GM18909 (cell line): ENCODE data around the gene MED14.

ENCODE experiments used
- ATAC-seq: cut with Tn5 transposase; IDR thresholded peaks from one replicate; pipeline ENCODE4 v1.9.1; 2021; ENCODE audit warnings: mild to moderate bottlenecking; ENCODE audit not compliant: unreplicated experiment, poor library complexity

The MED14 gene

GRCh38 chrX:40617566-40617965 is 117.8 kb downstream of the MED14 start:
- ATAC-seq = no peak

DNA sequence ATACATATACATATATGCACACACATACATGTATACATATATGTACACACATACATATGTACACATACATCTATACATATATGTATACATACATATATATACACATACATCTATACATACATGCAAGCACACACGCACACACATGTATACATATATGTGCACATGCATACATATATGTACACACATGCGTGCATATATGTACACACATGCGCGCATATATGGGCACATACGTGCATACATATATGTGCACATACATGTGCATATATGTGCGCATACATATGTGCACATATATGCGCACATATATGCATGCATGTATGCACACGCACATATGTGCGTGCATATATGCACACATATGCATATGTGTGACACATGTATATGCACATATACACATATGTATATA is 119.4 kb downstream of the MED14 start:
- ATAC-seq = no peak

DNA sequence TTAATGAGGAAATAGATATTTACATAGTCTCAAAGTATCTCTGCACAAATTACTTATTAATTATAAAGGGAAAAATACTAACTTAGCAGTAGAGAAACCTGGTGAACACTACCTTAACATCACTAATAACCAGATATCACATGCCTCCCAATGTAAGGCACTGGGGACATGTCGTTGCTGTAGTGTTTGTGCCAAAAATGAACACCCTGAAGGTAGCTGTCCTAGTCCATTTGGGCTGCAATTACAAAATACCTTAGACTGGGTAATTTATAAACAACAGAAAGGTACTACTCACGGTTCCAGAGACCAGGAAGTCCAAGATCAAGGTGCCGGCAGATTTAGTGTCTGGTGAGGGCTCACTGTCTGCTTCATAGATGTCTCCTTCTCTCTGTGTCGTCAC is 122.8 kb downstream of the MED14 start:
- ATAC-seq = no peak

DNA sequence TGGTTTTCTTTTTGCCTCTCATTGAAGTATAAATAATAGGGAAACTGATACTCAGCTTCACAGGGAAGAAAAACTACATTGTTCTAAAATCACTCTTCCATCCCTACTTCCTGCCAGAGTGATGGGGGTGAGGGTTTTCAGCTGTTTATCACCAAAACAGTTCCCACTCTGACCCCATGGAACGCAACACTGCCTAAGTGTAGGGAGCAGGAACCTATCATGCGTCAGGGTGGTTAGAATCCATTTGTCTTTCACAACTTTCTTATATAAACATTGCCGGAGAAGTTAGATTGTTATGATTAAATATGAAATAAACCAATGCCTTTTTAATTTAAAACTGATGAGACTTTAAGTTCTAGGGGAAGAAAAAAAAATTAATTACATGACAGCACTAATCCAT is 128.0 kb downstream of the MED14 start:
- no peak for ATAC-seq

DNA sequence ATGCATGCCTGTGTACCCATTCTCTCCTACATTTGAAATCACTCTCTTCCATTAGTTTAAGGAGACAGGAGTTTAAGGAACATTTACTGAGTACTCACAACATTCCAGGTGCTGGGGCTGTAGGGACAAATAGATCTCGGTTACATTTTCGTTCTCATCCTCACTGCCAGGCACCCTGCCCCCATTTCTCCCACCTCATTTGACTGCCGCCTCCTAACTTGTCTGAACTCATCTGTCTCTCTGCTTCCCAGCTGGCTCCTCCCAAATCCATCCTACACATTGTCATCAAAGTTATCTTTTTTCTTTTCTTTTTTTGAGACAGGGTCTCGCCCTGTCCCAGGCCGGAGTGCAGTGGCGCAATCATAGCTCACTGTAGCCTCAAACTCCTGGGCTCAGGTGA is 131.9 kb downstream of the MED14 start:
- ATAC-seq = no peak
